GM12878 (cell line): ENCODE data around the gene ADAT3.

Experiments used
- BRCA1 ChIP-seq: IDR thresholded peaks from 2 replicates; pipeline ENCODE4 v1.6.1; 2011; ENCODE audit warnings: low read depth, low read length, improper control_type of control experiment
- CHD1 ChIP-seq: IDR thresholded peaks from 2 replicates; pipeline ENCODE4 v1.6.1; 2012; ENCODE audit warnings: low read depth, low read length, improper control_type of control experiment
- CREB1 ChIP-seq: IDR thresholded peaks from 2 replicates; pipeline ENCODE4 v1.6.1; 2012; ENCODE audit warnings: low read depth, mild to moderate bottlenecking, inconsistent platforms
- CREM ChIP-seq: IDR thresholded peaks from 2 replicates; pipeline ENCODE4 v1.6.1; 2014; ENCODE audit warnings: antibody characterized with exemption, low read depth
- CTCF ChIP-seq, 3 experiments: IDR thresholded peaks in 2 of 3; conservative IDR thresholded peaks in 1 of 3; 2 replicates each; pipeline ENCODE4 v1.5.1; 2011; ENCODE audit warnings: low read depth in 3 of 3, low read length in 3 of 3, mild to moderate bottlenecking in 3 of 3, control low read depth in 2 of 3, moderate library complexity in 2 of 3, inconsistent platforms in 1 of 3, mixed read lengths in 1 of 3; ENCODE audit not compliant: control insufficient read depth in 2 of 3, insufficient read depth in 1 of 3; ENCODE audit errors: extremely low read depth in 1 of 3
- ESRRA ChIP-seq: IDR thresholded peaks from 2 replicates; pipeline ENCODE4 v1.6.1; 2012; ENCODE audit warnings: mild to moderate bottlenecking, low read length, improper control_type of control experiment
- KDM1A ChIP-seq: fragments of 200-600 bp; sonication (generic); IDR thresholded peaks from 2 replicates; pipeline ENCODE4 v1.6.1; 2016; ENCODE audit warnings: borderline replicate concordance
- MYC ChIP-seq: IDR thresholded peaks from 2 replicates; pipeline ENCODE4 v1.6.1; 2011; ENCODE audit warnings: mild to moderate bottlenecking, low read length, moderate library complexity, inconsistent platforms; ENCODE audit not compliant: insufficient read depth, insufficient replicate concordance, insufficient read length, severe bottlenecking
- NFYB ChIP-seq: IDR thresholded peaks from 2 replicates; pipeline ENCODE4 v1.6.1; 2011; ENCODE audit warnings: low read depth, mild to moderate bottlenecking, low read length, improper control_type of control experiment, moderate library complexity; ENCODE audit not compliant: insufficient read depth
- POLR2A ChIP-seq: IDR thresholded peaks from 2 replicates; pipeline ENCODE4 v1.6.1; 2011; ENCODE audit warnings: low read depth, mild to moderate bottlenecking, low read length
- POLR2AphosphoS5 ChIP-seq: IDR thresholded peaks from 2 replicates; pipeline ENCODE4 v1.6.1; 2011; ENCODE audit warnings: mild to moderate bottlenecking, low read length, inconsistent platforms
- RAD21 ChIP-seq: IDR thresholded peaks from 2 replicates; pipeline ENCODE4 v1.6.1; 2011; ENCODE audit warnings: mild to moderate bottlenecking, low read depth, low read length, moderate library complexity; ENCODE audit not compliant: insufficient read depth
- TF ChIP-seq, protein P1 (sequence below): fragments of 450-650 bp; IDR thresholded peaks from 2 replicates; pipeline ENCODE4 v1.6.1; 2016; ENCODE audit warnings: mild to moderate bottlenecking

GRCh38 chr19:1856698-1857603, 48.2 kb upstream of the ADAT3 start:
- TF ChIP-seq CHD1 (no peak), KDM1A (no peak), CTCF (IDR thresholded peaks at IDR 0.05 in 2 of 3, conservative IDR thresholded peaks at IDR 0.05 in 1 of 3; ENCODE audit: control insufficient read depth in 2 of 3, extremely low read depth in 1 of 3, insufficient read depth in 1 of 3, low read depth in 3 of 3, low read length in 3 of 3) (no peak), ESRRA (no peak), POLR2AphosphoS5 (peak; percentile 48; the same call in 1 of the 2 replicates), MYC (peak; percentile 89), POLR2A (peak; percentile 57), CREM (no peak), NFYB (no peak), RAD21 (no peak), CREB1 (no peak), BRCA1 (no peak)
- TF ChIP-seq, protein P1, sequence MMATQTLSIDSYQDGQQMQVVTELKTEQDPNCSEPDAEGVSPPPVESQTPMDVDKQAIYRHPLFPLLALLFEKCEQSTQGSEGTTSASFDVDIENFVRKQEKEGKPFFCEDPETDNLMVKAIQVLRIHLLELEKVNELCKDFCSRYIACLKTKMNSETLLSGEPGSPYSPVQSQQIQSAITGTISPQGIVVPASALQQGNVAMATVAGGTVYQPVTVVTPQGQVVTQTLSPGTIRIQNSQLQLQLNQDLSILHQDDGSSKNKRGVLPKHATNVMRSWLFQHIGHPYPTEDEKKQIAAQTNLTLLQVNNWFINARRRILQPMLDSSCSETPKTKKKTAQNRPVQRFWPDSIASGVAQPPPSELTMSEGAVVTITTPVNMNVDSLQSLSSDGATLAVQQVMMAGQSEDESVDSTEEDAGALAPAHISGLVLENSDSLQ = no peak
